NCI-H2081 (cell line): Measurements from ENCODE around the gene HEXIM1.
"Not testable (repeated sequence)": the region's sequence is repeated elsewhere in the genome, so short reads cannot be mapped to it uniquely, and the experiment has no call there.

Experiments
- DNase-seq, 2 experiments: peaks; one replicate each; lab custom pipeline; 2025; lab: John Stamatoyannopoulos, UW

HEXIM1 gene

DNA sequence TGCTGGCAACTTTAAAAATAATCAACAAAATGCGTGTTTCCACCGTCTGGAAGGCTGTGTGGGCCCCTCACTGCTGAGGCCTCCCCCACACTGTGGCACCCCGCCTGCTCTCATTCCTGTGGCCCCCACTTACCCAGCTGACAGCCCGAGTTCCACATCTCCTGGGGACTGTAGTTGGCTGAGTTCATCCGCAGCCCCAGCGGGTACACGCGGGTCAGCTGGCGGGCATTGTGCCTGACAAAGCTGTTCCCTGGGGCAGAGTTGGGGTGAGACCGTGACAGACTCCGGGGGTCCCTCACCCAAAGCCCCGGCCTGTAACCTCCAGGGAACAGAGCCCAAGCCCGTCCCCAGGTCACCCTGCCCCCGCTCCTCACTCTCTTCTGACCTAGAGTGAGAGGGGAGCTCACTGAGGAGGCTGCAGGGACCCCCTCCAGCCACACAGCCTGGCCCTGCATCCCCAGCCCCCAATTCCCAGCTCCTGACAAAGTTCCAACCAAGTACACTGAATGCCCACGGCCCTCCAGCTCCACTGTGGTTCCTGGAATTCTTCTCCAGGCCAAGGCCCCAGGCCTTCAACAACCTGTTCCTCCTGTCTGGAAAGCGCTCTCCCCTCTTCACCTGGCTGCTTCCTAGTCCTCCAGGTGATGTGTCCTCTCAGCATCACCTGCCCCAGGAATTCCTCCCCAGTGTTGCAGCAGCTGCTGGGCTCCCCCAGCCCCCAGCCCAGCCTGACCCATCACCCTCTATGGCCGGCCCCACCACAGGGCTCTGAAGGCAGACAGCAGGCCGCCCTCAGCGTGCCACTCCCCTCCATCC lies 34.0 kb upstream of the HEXIM1 start:
- no peak for DNase-seq

DNA sequence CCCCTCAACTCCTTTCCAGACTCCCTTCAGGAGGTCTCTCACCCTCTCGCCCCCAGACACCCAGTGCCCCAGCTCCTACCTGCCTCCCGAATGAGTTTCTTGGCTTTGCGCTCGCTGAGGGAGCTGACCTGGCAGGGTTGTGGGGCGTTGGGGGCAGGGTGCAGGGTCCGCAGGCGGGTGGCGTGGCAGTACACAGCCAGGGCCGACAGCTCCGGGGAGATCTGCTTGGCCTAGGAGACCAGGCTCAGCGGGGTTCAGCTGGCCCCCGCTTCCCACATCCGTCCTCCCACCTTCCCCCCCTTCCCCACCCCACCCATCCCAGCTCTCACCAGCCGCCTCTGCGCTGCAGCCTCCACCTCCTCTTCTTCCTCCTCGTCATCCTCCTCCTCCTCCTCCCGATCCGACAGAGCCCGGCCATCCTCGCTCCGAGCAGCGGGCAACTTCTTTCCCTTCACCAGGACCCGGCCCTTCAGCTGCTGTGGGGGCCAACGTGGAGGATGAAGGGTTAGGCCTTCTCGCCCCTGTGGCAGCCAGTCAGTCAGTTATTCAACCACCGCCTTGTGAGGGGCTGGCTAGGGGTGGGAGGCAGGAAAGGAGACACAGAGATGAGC lies 33.2 kb upstream of the HEXIM1 start:
- no peak for DNase-seq

DNA sequence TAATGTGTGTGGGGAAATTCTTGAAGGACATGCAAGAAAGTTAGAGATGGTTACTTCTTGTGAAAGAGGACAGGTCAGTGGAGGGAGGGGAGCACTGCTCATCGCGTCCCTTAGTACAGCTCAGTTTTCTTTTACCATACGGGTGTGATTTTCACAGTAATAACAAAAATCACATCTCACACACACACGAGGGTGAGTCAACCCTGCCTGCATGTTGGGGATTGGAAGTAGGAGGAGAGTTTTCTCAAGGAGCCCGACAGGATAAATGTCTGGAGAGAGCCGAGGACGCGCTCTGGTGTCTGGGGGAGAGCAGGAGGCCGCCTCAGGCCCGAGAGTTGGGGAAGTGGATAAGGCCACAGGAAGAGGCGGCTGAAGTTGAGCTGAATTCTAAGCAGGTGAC lies 32.4 kb upstream of the HEXIM1 start:
- DNase-seq = no peak

GRCh38 chr17:45116434-45117016 lies 31.8 kb upstream of the HEXIM1 start:
- no peak for DNase-seq

- no peak for DNase-seq
These were observed 30.9 kb upstream of the HEXIM1 start for GRCh38 chr17:45117334-45117733.

DNA sequence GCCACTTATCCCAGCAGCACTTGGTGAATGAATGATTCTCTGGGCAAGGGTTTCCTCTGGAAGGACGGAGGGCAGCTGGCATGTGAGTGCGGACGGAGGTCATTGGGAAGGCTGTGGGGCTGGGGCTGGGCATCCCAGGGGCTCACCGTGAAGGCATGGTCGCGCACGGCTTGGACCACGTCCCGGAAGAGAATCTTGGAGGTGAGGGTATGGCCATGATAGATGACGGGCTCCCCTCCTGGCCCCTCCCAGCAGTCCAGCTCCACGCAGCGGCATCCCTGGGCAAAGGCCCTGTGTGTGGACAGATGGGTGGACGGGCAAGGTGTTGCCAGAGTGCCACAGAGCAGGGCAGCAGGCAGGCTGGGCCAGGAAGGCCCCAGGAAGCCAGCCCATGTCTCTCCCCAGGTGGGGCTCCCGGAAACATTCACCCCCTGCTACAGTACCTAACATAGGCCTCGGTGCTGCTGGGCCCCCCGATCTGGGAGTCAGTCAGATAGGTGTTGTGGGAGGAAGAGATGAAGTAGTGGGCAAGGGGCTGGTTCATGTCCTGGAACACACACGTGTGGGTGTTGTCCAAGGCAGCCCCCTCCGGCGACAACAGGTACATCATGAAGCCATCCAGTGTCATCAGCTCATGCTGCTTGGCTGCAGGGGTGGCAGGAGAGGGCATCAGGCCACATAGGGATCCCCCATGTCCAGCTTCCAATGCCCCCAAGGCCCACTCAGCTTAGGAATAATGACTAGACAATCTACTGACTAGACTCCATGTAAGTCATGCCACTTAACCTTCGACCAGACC lies 30.2 kb upstream of the HEXIM1 start:
- DNase-seq = no peak

- no peak for DNase-seq
These were observed 29.6 kb upstream of the HEXIM1 start for GRCh38 chr17:45118691-45119090.

DNA sequence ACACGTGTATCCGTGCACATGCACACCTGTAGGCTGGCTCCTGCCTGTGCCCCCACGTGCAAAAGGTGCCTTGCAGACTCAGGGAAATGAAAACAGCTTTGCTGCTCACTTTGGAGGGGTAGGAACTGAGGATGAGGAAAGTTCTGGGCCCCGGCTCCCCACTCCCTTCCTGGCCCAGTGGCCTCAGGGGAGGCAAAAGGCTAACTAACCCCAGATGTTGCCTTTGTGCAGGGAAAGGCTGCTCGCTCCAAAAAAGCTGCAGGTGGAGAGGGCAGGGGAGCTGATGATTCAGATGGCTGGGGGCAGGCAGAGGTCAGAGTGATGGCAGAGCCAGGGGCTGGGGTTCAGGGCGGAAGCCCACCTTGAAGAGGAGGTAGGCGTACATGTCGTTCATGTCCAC lies 28.3 kb upstream of the HEXIM1 start:
- DNase-seq = no peak

DNA sequence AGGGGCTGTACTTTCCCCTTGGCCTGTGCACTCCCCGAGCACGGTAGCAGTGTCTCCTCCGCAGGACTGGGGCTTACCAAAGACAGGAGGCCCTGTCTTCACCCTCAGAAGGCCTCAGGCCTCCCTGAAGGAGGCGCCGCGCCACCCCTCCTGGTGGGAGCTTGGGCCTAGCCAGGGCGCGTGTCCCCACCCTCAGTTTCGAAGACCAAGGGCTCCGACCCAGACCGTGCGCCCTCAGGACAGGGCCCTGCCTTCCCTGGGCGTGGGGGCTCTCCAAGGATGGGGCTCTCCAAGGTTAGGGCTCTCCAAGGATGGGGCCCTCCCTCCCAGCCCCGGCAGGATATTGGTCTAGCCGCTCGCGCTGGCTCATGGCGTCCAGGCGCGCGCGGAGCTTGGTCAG lies 27.7 kb upstream of the HEXIM1 start:
- no peak for DNase-seq

DNA sequence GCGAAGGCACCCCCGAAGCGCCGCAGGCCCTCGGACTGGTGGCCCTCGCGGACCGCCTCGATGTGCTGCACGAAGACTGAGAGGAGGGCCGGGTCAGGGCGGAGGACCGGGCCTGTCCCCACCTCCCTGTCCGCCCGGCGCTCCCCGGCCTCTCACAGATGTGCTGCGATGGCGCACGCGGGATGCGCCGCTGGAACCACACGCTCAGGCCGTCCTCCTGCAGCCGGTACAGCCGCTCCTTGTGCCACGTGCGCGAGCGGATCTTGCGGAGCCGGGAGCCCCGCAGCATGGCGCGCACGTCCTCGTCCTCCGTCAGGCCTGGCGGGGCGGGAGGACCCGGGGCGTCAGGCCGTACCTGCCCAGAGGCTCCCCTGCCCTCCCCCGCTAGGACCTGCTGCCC lies 27.2 kb upstream of the HEXIM1 start:
- no peak for DNase-seq

DNA sequence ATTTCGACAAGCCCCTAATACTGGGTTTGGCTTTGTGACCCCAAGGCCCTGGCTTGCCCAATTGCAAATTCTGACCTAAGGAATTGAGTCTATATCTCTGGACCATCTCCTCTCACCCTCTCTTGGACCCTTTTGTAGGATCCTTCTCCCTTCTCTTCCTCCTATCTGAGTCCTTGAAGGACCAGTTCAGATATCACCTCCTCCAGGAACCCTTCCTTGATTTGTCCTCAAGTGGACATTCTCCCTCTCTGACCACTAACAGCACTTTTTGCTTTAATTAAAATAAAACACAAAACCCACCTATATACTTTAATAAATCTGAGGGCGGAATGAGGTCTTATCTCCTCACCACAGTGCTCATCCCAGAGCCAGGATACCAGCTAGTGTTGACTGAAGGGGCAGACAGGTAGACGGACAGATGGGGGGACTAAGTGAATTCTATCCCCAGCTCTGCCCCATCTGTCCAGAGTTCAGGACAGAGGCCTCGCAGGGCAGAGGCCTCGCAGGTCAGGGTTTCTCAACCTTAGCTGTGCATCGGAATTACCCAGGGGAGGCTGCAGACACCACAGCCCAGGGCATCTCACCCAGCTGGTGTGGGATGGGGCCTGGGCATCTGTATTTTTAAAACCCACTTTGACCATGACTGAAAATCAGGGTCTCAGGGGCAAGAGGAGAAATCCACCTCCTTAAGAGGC lies 25.1 kb upstream of the HEXIM1 start:
- DNase-seq = no peak

DNA sequence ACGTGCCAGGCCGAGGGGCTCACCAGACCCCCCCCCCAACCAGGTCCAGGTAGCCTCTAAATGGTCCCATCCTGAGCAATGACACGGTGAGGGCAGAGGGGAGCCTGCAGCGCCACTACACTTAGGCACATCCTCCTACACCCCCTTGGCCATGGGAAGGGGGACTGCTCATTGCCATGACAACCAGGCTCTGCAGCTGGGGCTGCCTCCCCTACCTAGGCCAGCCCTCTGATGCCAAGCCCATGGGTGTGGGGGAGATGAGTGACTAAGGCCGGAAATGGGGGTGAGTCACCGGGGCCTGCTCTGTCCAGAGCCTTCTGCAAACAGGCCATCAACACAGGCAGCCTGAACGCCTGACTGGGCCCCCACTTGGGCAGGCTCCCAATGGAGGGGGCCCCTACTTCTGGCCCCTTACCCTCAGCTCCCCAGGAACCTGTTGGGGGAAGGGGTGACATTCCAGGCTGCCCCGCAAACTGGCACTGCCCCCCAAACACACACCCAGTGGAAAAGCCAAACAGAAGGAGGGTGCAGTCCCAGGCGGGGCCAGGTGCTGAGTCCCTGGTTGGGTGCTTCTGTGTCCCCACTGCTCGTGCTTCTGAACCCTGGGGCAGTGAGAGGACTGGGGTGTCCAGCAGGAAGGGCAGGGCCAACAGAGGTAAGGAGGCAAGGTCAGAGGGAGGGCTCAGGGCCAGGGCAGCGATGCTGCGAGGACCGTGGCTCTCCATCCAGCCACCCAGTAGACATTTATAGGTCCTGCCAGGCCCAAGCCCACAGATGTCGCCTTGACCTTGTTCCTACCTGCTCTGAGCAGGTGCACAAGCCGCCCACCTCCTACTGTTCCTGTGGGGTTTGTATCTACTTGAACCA lies 24.1 kb upstream of the HEXIM1 start:
- DNase-seq = no peak

GRCh38 chr17:45124797-45125122 lies 23.5 kb upstream of the HEXIM1 start:
- not testable (repeated sequence) for DNase-seq

DNA sequence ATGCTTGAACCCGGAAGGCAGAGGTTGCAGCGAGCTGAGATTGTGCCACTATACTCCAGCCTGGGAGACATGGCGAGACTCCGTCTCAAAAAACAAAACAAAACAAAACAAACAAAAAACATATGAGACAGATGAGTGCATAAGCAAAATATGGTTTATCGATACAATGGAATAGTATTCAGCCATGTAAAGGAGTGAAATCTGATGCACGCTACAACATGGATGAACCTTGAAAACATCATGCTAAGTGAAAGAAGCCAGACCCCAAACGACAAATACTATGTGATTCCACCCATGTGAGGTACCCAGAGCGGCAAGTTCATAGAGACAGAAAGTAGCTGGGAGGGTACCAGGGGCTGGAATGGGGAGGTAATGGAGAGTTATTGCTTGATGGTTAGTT lies 22.8 kb upstream of the HEXIM1 start:
- DNase-seq = no peak

- DNase-seq = no peak
These were observed 21.1 kb upstream of the HEXIM1 start for GRCh38 chr17:45127207-45127547.

- DNase-seq = no peak
These were observed 20.6 kb upstream of the HEXIM1 start for GRCh38 chr17:45127548-45128300.

DNA sequence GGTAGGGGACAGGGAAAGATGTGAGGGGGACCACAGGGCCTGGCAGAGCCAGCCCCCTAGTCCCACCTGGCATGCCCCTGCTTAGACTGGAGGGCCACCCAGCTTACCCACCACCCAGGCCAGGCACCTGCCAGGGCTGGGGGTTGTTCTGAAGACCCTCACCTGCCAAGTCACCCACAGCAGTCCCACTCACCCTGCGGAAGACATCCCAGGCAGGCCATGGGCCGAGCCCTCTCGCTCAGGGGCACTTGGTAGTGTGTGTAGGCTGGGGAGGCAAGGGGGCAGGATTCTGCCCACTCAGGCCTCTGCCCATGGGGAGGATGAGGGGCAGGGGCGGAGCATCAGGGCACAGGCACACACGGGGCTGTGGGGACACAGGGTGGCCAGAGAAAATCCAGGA lies 19.9 kb upstream of the HEXIM1 start:
- DNase-seq = no peak

- DNase-seq = no peak
These were observed 19.3 kb upstream of the HEXIM1 start for GRCh38 chr17:45128989-45129388.

DNA sequence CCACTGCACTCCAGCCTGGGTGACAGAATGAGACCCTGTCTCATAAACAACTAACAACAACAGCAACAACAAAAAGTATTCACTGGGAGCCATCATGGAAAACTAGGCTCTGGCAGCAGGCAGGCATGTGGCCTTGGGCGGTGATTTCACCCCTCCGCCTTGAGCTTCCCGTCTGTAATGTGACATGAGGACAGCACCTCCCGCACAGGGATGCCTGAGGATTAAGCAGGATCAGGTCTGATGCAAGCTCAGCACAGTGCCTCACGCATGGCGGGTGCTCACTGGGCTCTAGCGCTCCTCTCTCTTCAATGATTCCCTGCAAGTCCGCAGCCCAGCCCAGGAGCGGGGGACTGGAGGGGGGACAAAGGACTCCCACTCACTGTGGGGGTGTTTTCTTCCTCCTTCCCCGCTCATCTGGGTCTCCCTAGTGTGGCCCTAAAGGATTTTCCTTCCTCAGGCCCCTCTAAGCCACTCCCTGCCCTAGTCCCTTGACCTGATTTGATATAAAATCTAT lies 18.8 kb upstream of the HEXIM1 start:
- no peak for DNase-seq

DNA sequence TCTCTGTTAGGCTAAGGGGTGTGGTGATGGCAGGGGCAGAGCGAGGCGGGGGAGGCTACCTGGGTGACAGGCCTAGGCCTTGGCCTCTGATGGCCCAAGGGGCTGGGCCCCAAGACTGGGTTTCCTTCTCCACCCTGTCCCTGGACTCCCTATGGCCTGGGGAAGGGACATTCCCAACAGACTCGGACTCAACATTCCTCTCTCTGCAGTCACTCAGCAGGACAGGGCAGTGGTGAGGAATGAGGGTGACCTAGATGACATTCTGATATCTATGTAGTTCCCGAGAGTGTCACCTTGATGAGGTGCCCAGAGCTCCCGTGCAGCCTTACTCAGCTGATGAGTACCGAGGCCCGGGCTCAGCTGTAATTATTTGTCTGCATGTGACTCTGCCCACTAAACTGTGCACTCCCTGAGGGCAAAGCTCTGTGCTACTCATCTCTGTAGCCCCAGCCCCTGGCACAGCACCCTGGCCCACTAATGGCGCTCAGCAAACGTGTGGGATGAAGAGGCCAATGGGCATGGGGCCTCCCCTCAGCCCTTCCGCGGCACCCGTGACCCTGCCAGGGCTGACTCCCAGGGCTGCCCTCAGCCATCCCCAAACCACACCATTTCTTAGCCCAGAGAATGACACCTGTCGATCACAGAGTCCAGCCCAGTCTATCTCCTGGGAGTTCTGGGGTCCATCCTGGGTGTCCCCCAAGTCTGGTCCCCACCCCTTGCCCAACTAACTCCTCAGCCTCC lies 18.2 kb upstream of the HEXIM1 start:
- DNase-seq = no peak
